ENCODE measurements around the gene MUSTN1. TPM values are rescaled to one million over a fixed set of nuclear protein-coding genes. Genes with fewer than 3 reads are reported as not detected.

Gene MUSTN1
- total RNA-seq, 1 donor: 1.4 TPM

DNA sequence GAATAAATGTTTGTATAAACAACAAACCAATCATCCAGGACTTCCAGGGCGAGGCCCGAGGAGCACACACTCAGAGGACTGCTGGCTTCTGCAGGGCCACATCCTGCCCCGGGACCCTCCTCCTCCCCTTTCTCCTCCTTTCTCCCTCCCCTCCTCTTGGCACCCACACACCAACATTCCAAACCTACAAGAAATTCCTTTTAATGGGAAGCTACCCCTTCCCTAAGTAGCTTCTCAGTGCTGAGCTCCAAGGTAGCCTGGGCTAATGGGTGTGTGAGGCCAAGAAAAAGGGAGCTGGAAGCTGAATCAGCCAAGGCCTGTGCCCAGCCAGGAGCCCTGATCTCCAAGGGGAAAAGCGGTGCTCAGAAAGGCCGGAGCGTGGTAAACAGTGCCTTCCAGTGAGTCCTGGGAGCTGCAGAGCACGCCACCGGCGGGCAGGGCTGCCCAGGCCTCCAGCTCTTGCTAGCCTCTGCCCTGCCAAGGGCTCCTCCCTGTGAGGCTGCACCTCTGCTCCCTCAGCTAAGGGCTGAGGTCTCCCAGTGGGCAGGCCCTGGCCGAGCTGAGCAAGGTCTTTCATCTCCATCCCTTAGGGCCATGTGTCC lies 36.3 kb downstream of the MUSTN1 start:
- no peak overlapping the region for H3K4me2 ChIP-seq (ENCODE audit: insufficient read depth, low read length)
- H3K4me3 ChIP-seq (ENCODE audit: insufficient read depth, low read length): no peak overlapping the region
- H3K27me3 ChIP-seq (ENCODE audit: insufficient read depth, low read length): no peaks in the 10 kb centered on the region
- no peak overlapping the region for H3K27ac ChIP-seq (ENCODE audit: low read depth, low read length)
- H2AFZ ChIP-seq (ENCODE audit: low read length): no peak overlapping the region
- peak; percentile 87 for DNase-seq (ENCODE audit: insufficient read length, low spot score, missing footprints)
- no peaks in the 10 kb centered on the region for H4K20me1 ChIP-seq (ENCODE audit: insufficient read depth, low read length)
- TF ChIP-seq, protein P1, sequence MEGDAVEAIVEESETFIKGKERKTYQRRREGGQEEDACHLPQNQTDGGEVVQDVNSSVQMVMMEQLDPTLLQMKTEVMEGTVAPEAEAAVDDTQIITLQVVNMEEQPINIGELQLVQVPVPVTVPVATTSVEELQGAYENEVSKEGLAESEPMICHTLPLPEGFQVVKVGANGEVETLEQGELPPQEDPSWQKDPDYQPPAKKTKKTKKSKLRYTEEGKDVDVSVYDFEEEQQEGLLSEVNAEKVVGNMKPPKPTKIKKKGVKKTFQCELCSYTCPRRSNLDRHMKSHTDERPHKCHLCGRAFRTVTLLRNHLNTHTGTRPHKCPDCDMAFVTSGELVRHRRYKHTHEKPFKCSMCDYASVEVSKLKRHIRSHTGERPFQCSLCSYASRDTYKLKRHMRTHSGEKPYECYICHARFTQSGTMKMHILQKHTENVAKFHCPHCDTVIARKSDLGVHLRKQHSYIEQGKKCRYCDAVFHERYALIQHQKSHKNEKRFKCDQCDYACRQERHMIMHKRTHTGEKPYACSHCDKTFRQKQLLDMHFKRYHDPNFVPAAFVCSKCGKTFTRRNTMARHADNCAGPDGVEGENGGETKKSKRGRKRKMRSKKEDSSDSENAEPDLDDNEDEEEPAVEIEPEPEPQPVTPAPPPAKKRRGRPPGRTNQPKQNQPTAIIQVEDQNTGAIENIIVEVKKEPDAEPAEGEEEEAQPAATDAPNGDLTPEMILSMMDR (IDR thresholded peaks at IDR 0.05; ENCODE audit: extremely low read depth, low read depth, low read length): no peak
- no peaks in the 10 kb centered on the region for H3K9me3 ChIP-seq (ENCODE audit: low read depth, low read length)
- H3K79me2 ChIP-seq (ENCODE audit: insufficient read depth, low read length): no peaks in the 10 kb centered on the region
- H3K36me3 ChIP-seq (ENCODE audit: insufficient read depth, low read length): no peaks in the 10 kb centered on the region
- peaks cover 3% of the 10 kb centered on the region for H3K4me1 ChIP-seq (ENCODE audit: insufficient read depth, low read length)

DNA sequence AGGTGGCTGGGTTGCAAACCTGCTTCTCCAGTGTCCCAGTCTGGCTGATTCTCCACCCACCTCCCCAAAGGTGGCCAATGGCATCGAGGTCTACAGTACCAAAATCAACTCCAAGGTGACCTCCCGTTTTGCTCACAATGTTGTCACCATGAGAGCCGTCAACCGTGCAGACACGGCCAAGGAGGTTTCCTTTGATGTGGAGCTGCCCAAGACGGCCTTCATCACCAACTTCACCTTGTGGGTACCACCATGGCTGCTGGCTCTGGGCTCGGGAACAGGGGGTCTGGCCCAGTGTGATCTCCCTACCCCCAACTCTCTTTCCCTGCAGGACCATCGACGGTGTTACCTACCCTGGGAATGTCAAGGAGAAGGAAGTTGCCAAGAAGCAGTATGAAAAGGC lies 38.4 kb downstream of the MUSTN1 start:
- Histone ChIP-seq H3K4me3 (ENCODE audit: insufficient read depth, low read length) (no peak overlapping the region), H3K4me1 (ENCODE audit: insufficient read depth, low read length) (no peaks in the 10 kb centered on the region), H2AFZ (ENCODE audit: low read length) (no peak overlapping the region), H3K4me2 (ENCODE audit: insufficient read depth, low read length) (no peak overlapping the region), H4K20me1 (ENCODE audit: insufficient read depth, low read length) (no peaks in the 10 kb centered on the region), H3K27ac (ENCODE audit: low read depth, low read length) (no peak overlapping the region), H3K36me3 (ENCODE audit: insufficient read depth, low read length) (no peaks in the 10 kb centered on the region), H3K79me2 (ENCODE audit: insufficient read depth, low read length) (no peaks in the 10 kb centered on the region), H3K27me3 (ENCODE audit: insufficient read depth, low read length) (peaks cover 5% of the 10 kb centered on the region), H3K9me3 (ENCODE audit: low read depth, low read length) (no peaks in the 10 kb centered on the region)
- DNase-seq (ENCODE audit: insufficient read length, low spot score, missing footprints): peak; percentile 58
- TF ChIP-seq, protein P1 (IDR thresholded peaks at IDR 0.05; ENCODE audit: extremely low read depth, low read depth, low read length): no peak

DNA sequence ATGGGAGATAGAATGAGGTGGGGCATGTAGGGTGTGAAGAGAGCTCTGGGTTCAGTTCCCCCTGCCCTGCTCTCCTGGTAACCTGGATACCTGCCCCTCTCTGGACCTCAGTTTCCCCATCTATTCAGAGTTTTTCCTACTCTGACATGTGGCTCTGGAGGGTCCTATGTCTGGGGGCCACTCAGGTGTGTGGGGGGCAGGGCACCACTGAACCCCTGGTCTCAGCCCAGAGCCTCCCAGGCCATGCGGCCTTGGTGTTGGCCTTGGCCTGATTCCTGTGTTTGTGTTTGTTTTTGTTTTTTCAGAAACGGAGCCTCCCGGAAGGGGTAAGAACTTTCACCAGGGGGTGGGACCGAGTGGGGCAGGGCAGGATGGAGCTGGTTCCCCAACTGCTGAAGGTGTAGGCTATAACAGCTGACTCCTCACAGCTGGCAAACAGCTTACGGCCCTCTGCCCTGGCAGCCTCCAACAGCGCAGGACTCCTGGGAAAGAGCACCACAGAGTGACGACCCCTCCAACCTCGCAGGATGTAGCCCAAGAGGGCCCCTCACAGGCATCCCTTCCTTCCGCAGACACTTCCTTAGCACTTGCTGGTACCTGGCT lies 39.4 kb downstream of the MUSTN1 start:
- H4K20me1 ChIP-seq (ENCODE audit: insufficient read depth, low read length): no peaks in the 10 kb centered on the region
- no peaks in the 10 kb centered on the region for H3K79me2 ChIP-seq (ENCODE audit: insufficient read depth, low read length)
- no peak overlapping the region for H3K4me3 ChIP-seq (ENCODE audit: insufficient read depth, low read length)
- TF ChIP-seq, protein P1 (IDR thresholded peaks at IDR 0.05; ENCODE audit: extremely low read depth, low read depth, low read length): no peak
- H3K4me1 ChIP-seq (ENCODE audit: insufficient read depth, low read length): no peaks in the 10 kb centered on the region
- DNase-seq (ENCODE audit: insufficient read length, low spot score, missing footprints): peak; percentile 59
- no peak overlapping the region for H3K4me2 ChIP-seq (ENCODE audit: insufficient read depth, low read length)
- H3K36me3 ChIP-seq (ENCODE audit: insufficient read depth, low read length): no peaks in the 10 kb centered on the region
- no peaks in the 10 kb centered on the region for H3K9me3 ChIP-seq (ENCODE audit: low read depth, low read length)
- no peak overlapping the region for H3K27ac ChIP-seq (ENCODE audit: low read depth, low read length)
- H2AFZ ChIP-seq (ENCODE audit: low read length): no peak overlapping the region
- peaks cover 5% of the 10 kb centered on the region for H3K27me3 ChIP-seq (ENCODE audit: insufficient read depth, low read length)

DNA sequence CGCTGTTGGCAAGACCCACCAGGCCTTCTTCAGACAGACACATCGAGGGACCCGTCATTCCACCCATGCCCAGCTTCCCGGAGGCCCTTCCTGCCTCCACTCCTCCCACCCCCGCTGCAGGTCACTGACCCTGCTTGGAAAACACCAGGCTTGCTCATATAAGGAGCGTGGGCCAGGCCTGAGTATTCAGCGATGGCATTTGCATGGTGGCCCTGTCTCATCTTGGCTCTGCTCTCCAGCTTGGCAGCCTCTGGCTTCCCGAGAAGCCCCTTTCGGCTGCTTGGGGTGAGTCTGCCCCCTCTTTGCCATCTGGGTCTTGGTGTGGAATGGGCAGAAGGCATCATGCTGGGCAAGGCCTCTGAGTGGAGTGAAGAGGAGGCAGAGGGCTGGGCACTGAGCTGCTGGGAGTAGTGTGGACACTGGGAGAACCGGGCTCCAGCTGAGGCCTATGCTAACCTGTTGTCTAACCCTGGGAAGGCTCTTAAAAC lies 40.2 kb downstream of the MUSTN1 start, which contains the start of gene ITIH3:
TSS of gene ITIH3 (plus strand) at position 185 of the 488 bp plus-strand sequence. CDS start at position 193, 8 bp downstream.
- no peak within 1 kb of the TSS for H3K4me3 ChIP-seq (ENCODE audit: insufficient read depth, low read length)
- no peaks in the 10 kb centered on the region for H4K20me1 ChIP-seq (ENCODE audit: insufficient read depth, low read length)
- peaks cover 5% of the 10 kb centered on the region for H3K27me3 ChIP-seq (ENCODE audit: insufficient read depth, low read length)
- H3K36me3 ChIP-seq (ENCODE audit: insufficient read depth, low read length): no peaks in the 10 kb centered on the region
- H3K79me2 ChIP-seq (ENCODE audit: insufficient read depth, low read length): no peaks in the 10 kb centered on the region
- no peak within 1 kb of the TSS for H3K27ac ChIP-seq (ENCODE audit: low read depth, low read length)
- H2AFZ ChIP-seq (ENCODE audit: low read length): peak within 1 kb of the TSS; percentile 47
- H3K4me2 ChIP-seq (ENCODE audit: insufficient read depth, low read length): no peak within 1 kb of the TSS
- TF ChIP-seq, protein P1 (IDR thresholded peaks at IDR 0.05; ENCODE audit: extremely low read depth, low read depth, low read length): no peak
- H3K9me3 ChIP-seq (ENCODE audit: low read depth, low read length): no peaks in the 10 kb centered on the region
- no peaks in the 10 kb centered on the region for H3K4me1 ChIP-seq (ENCODE audit: insufficient read depth, low read length)
- peak; percentile 47 for DNase-seq (ENCODE audit: insufficient read length, low spot score, missing footprints)

All from osteoblast (primary cell).